Measurements from ENCODE around the gene DLEC1. TPM values are rescaled to one million over a fixed set of nuclear protein-coding genes. Genes with fewer than 3 reads are reported as not detected.

Gene DLEC1
- total and polyA plus RNA-seq, 2 donors (not counting 1 experiment from before 2014, with no cell fraction given): 0.52 to 2.1 TPM

DNA sequence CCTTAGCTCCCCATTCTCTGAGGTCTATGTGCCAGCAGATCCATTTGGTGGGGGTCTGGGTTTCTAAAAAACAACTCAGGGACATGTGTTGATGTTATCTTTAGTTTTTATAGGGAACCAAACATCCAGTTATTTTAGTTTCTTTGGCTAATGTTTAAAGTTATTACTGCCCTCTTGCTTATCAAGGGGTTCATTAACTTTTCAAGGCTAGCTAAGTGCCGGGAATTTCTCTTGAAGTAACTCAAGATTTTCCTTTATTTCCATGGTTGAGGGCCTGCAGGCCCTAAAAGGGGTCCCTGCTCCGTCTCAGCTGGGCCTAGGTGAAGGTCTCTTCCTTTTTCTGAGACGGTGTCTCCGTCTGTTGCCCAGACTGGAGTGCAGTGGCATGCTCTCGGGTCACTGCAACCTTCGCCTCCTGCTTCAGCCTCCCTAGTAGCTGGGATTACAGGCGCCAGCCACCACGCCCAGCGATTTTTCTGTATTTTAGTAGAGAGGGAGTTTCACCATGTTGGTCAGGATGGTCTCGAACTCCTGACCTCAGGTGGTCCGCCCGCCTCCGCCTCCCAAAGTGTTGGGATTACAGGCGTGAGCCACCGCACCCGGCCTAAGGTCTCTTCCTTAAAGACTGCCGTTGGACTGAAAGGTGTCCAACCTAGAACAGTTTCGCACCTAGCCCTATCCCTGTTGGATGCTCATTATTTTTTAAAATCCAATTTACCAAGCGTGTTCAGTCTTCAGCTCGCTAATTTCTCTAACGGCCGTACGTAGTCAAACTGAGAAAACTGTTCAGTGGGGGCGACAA lies 125.0 kb downstream of the DLEC1 start:
- H3K4me1 ChIP-seq (ENCODE audit: control insufficient read depth in 2 of 2, insufficient read depth in 2 of 2, low read length in 2 of 2): peaks cover 21 to 28% of the 10 kb centered on the region in 2 donors
- peak overlapping the region; percentile 74 for H2AFZ ChIP-seq (ENCODE audit: insufficient read depth, low read depth, low read length, poor library complexity, severe bottlenecking)
- intact Hi-C loops (cut with micrococcal nuclease): loop anchor here (1.0 to 10.0 kb wide), 4 partner anchors 15 to 1243 kb away; partner anchors contain the start of genes RPSA, SCN11A, WDR48 and XYLB
- H3K4me1 Mint-ChIP-seq: peaks cover 44% of the 10 kb centered on the region
- H3K27ac Mint-ChIP-seq: peak overlapping the region; percentile 100
- ChIA-PET POLR2A (interaction anchor here (0.7 to 4.9 kb wide), 6 partner anchors 15 to 1171 kb away, joined by 3 to 75 read pairs (median 4); partner anchors contain the start of genes ACAA1, DLEC1, EPM2AIP1 and MLH1), CTCF (interaction anchor here (0.6 to 4.3 kb wide), 11 partner anchors 9 to 190 kb away, joined by 3 to 41 read pairs (median 4); partner anchors contain the start of genes ACAA1, MYD88 and XYLB)
- H3K4me3 ChIP-seq (ENCODE audit: control extremely low read depth in 1 of 5, extremely low read depth in 1 of 5, insufficient read depth in 1 of 5, low read depth in 2 of 5, low read length in 4 of 5): peak overlapping the region; percentile 64 to 97 (median 85)
- H3K9me3 ChIP-seq (ENCODE audit: control extremely low read depth in 1 of 3, control insufficient read depth in 2 of 3, insufficient read depth in 1 of 3, low read length in 2 of 3): no peaks in the 10 kb centered on the region
- no peaks in the 10 kb centered on the region for H3K9me3 Mint-ChIP-seq (ENCODE audit: insufficient read depth)
- no peaks in the 10 kb centered on the region for H3K27me3 Mint-ChIP-seq
- no peak for ATAC-seq (ENCODE audit: low read depth)
- peak overlapping the region; percentile 84 for H3K9ac ChIP-seq (ENCODE audit: low read length)
- peak overlapping the region; percentile 94 for H3K4me3 Mint-ChIP-seq
- peak overlapping the region; percentile 93 for H3K4me2 ChIP-seq (replicated peaks; ENCODE audit: low read depth, low read length, poor library complexity, severe bottlenecking)
- peak overlapping the region; percentile 98 to 100 for H3K27ac ChIP-seq (ENCODE audit: low read length in 2 of 2)
- DNase-seq: peak; percentile 23
- no peaks in the 10 kb centered on the region for H3K27me3 ChIP-seq (replicated peaks in 1 of 4; ENCODE audit: control extremely low read depth in 1 of 4, control insufficient read depth in 3 of 4, insufficient read depth in 4 of 4, low read length in 3 of 4)
- peaks cover 16% of the 10 kb centered on the region for H4K20me1 ChIP-seq (ENCODE audit: control insufficient read depth, insufficient read depth, low read length, poor library complexity, severe bottlenecking)
- TF ChIP-seq, protein P1, sequence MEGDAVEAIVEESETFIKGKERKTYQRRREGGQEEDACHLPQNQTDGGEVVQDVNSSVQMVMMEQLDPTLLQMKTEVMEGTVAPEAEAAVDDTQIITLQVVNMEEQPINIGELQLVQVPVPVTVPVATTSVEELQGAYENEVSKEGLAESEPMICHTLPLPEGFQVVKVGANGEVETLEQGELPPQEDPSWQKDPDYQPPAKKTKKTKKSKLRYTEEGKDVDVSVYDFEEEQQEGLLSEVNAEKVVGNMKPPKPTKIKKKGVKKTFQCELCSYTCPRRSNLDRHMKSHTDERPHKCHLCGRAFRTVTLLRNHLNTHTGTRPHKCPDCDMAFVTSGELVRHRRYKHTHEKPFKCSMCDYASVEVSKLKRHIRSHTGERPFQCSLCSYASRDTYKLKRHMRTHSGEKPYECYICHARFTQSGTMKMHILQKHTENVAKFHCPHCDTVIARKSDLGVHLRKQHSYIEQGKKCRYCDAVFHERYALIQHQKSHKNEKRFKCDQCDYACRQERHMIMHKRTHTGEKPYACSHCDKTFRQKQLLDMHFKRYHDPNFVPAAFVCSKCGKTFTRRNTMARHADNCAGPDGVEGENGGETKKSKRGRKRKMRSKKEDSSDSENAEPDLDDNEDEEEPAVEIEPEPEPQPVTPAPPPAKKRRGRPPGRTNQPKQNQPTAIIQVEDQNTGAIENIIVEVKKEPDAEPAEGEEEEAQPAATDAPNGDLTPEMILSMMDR (IDR thresholded peaks at IDR 0.05): no peak
- TF ChIP-seq EZH2 (IDR thresholded peaks at IDR 0.05; ENCODE audit: borderline replicate concordance, insufficient read depth, low read depth, low read length, poor library complexity, severe bottlenecking): no peak
- peaks cover 36% of the 10 kb centered on the region for H3K79me2 ChIP-seq (ENCODE audit: control insufficient read depth, insufficient read depth, low read length)
- H3K36me3 ChIP-seq (replicated peaks in 1 of 2; ENCODE audit: control extremely low read depth in 1 of 2, control insufficient read depth in 1 of 2, extremely low read depth in 1 of 2, insufficient read depth in 2 of 2, low read length in 1 of 2): no peaks in the 10 kb centered on the region
- whole genome bisulfite sequencing (ENCODE audit: insufficient coverage): 64% methylated on average over 22 of the region's 24 CpGs

All from B cell (primary cell).